Mesendoderm (in vitro differentiated cells): ENCODE measurements around the gene NT5C2.

ENCODE experiments used
- DNase-seq: peaks from one replicate; pipeline ENCODE4 v3.0.0; 2013
- H2AK5ac ChIP-seq: 2 replicates; pipeline ENCODE4 v1.6.1; 2013; ENCODE audit warnings: low read length, inconsistent platforms
- H2BK120ac ChIP-seq: 2 replicates; pipeline ENCODE4 v1.6.1; 2013; ENCODE audit warnings: low read depth, mild to moderate bottlenecking, low read length, moderate library complexity, mixed read lengths
- H2BK15ac ChIP-seq: replicated peaks from 2 replicates; pipeline ENCODE4 v1.6.1; 2013; ENCODE audit warnings: low read depth, mild to moderate bottlenecking, moderate library complexity
- H2BK5ac ChIP-seq: 2 replicates; pipeline ENCODE4 v1.6.1; 2013; ENCODE audit warnings: low read length, inconsistent platforms
- H3K18ac ChIP-seq: 2 replicates; pipeline ENCODE4 v1.6.1; 2013; ENCODE audit warnings: mild to moderate bottlenecking, low read length, mixed read lengths
- H3K23ac ChIP-seq: one replicate; pipeline ENCODE4 v1.6.1; 2013; ENCODE audit warnings: low read length
- H3K27ac ChIP-seq: 2 replicates; pipeline ENCODE4 v1.5.1; 2013; ENCODE audit warnings: low read depth, mild to moderate bottlenecking, inconsistent platforms, low read length, moderate library complexity
- H3K27me3 ChIP-seq: 2 replicates; pipeline ENCODE4 v1.6.1; 2013; ENCODE audit warnings: low read length, control low read depth, mild to moderate bottlenecking, inconsistent platforms; ENCODE audit not compliant: insufficient read depth, poor library complexity
- H3K36me3 ChIP-seq: 2 replicates; pipeline ENCODE4 v1.6.1; 2013; ENCODE audit warnings: low read length, inconsistent platforms; ENCODE audit not compliant: control insufficient read depth, insufficient read depth
- H3K4ac ChIP-seq: one replicate; pipeline ENCODE4 v1.6.1; 2013; ENCODE audit warnings: low read depth, mild to moderate bottlenecking, low read length, moderate library complexity
- H3K4me1 ChIP-seq: 2 replicates; pipeline ENCODE4 v1.6.1; 2013; ENCODE audit warnings: low read depth, low read length, inconsistent platforms; ENCODE audit not compliant: control insufficient read depth
- H3K4me2 ChIP-seq: 2 replicates; pipeline ENCODE4 v1.6.1; 2013; ENCODE audit warnings: low read length
- H3K4me3 ChIP-seq: 2 replicates; pipeline ENCODE4 v1.5.1; 2013; ENCODE audit warnings: mild to moderate bottlenecking, low read length
- H3K56ac ChIP-seq: one replicate; pipeline ENCODE4 v1.6.1; 2013; ENCODE audit warnings: low read length
- H3K79me1 ChIP-seq: 2 replicates; pipeline ENCODE4 v1.6.1; 2013; ENCODE audit warnings: low read length, inconsistent platforms
- H3K79me2 ChIP-seq: 2 replicates; pipeline ENCODE4 v1.6.1; 2013; ENCODE audit warnings: mild to moderate bottlenecking, low read length; ENCODE audit not compliant: control insufficient read depth, insufficient read depth
- H3K9ac ChIP-seq: 2 replicates; pipeline ENCODE4 v1.6.1; 2013; ENCODE audit warnings: low read length, inconsistent platforms
- H4K5ac ChIP-seq: one replicate; pipeline ENCODE4 v1.6.1; 2013; ENCODE audit warnings: low read length
- H4K8ac ChIP-seq: one replicate; pipeline ENCODE4 v1.6.1; 2013; ENCODE audit warnings: low read depth, mild to moderate bottlenecking, control low read depth, low read length, moderate library complexity
- WGBS: extraction: QIAGEN DNeasy Blood & Tissue Kit; methylation state at CpG from one replicate; pipeline ENCODE4 v1.1.7; 2013; ENCODE audit warnings: low lambda C conversion rate, missing lambda C conversion rate; ENCODE audit not compliant: insufficient coverage; ENCODE audit errors: extremely low coverage; 5-methylcytosine and 5-hydroxymethylcytosine counted together

Gene NT5C2

GRCh38 chr10:103155471-103156085 is 37.5 kb downstream of the NT5C2 start:
- no CpG with 5 or more reads among the region's 4 CpGs for WGBS
- H2BK15ac ChIP-seq: no peak overlapping the region
- H3K27ac ChIP-seq: no peak overlapping the region
- no peak overlapping the region for H2AK5ac ChIP-seq
- H3K4ac ChIP-seq: no peak overlapping the region
- no peak overlapping the region for H3K4me2 ChIP-seq
- no peak overlapping the region for H3K56ac ChIP-seq
- no peak overlapping the region for H4K5ac ChIP-seq
- no peak overlapping the region for H4K8ac ChIP-seq
- DNase-seq: no peak
- H3K36me3 ChIP-seq: no peaks in the 10 kb centered on the region
- no peaks in the 10 kb centered on the region for H3K27me3 ChIP-seq
- peaks cover 5% of the 10 kb centered on the region for H3K4me1 ChIP-seq
- no peak overlapping the region for H3K9ac ChIP-seq
- no peak overlapping the region for H3K18ac ChIP-seq
- H3K79me2 ChIP-seq: no peaks in the 10 kb centered on the region
- H2BK5ac ChIP-seq: no peak overlapping the region
- no peaks in the 10 kb centered on the region for H3K79me1 ChIP-seq
- H3K4me3 ChIP-seq: no peak overlapping the region
- no peak overlapping the region for H2BK120ac ChIP-seq
- no peak overlapping the region for H3K23ac ChIP-seq

GRCh38 chr10:103154521-103155299 is 38.4 kb downstream of the NT5C2 start:
- H3K9ac ChIP-seq: no peak overlapping the region
- H3K4ac ChIP-seq: no peak overlapping the region
- no peak overlapping the region for H3K4me3 ChIP-seq
- no peak overlapping the region for H4K5ac ChIP-seq
- WGBS: no CpG with 5 or more reads among the region's 3 CpGs
- H3K4me2 ChIP-seq: no peak overlapping the region
- H2AK5ac ChIP-seq: no peak overlapping the region
- H3K36me3 ChIP-seq: no peaks in the 10 kb centered on the region
- H4K8ac ChIP-seq: no peak overlapping the region
- no peak overlapping the region for H2BK5ac ChIP-seq
- H3K79me1 ChIP-seq: no peaks in the 10 kb centered on the region
- no peak overlapping the region for H3K56ac ChIP-seq
- H2BK120ac ChIP-seq: no peak overlapping the region
- H2BK15ac ChIP-seq: no peak overlapping the region
- DNase-seq: peak; percentile 63
- peaks cover 5% of the 10 kb centered on the region for H3K4me1 ChIP-seq
- no peaks in the 10 kb centered on the region for H3K79me2 ChIP-seq
- H3K23ac ChIP-seq: no peak overlapping the region
- H3K27me3 ChIP-seq: no peaks in the 10 kb centered on the region
- H3K18ac ChIP-seq: no peak overlapping the region
- no peak overlapping the region for H3K27ac ChIP-seq

GRCh38 chr10:103153302-103154197 is 39.5 kb downstream of the NT5C2 start:
- no peaks in the 10 kb centered on the region for H3K27me3 ChIP-seq
- peaks cover 5% of the 10 kb centered on the region for H3K4me1 ChIP-seq
- peak overlapping the region; percentile 17 for H3K9ac ChIP-seq
- H3K23ac ChIP-seq: no peak overlapping the region
- H3K4me2 ChIP-seq: no peak overlapping the region
- H3K27ac ChIP-seq: peak overlapping the region; percentile 71
- no peak overlapping the region for H2AK5ac ChIP-seq
- H3K36me3 ChIP-seq: no peaks in the 10 kb centered on the region
- no peaks in the 10 kb centered on the region for H3K79me1 ChIP-seq
- H3K18ac ChIP-seq: peak overlapping the region; percentile 95
- H3K79me2 ChIP-seq: no peaks in the 10 kb centered on the region
- H2BK15ac ChIP-seq: peak overlapping the region; percentile 92
- no peak overlapping the region for H3K4ac ChIP-seq
- no peak overlapping the region for H4K5ac ChIP-seq
- H3K56ac ChIP-seq: peak overlapping the region; percentile 9
- no peak overlapping the region for H4K8ac ChIP-seq
- H3K4me3 ChIP-seq: no peak overlapping the region
- H2BK5ac ChIP-seq: no peak overlapping the region
- DNase-seq: peak; percentile 62
- no peak overlapping the region for H2BK120ac ChIP-seq
- WGBS: no CpG with 5 or more reads among the region's 8 CpGs

GRCh38 chr10:103149991-103150622 is 43.0 kb downstream of the NT5C2 start:
- Histone ChIP-seq H3K4me3 (no peak overlapping the region), H3K23ac (no peak overlapping the region), H3K4ac (no peak overlapping the region), H2BK15ac (no peak overlapping the region), H3K27ac (no peak overlapping the region), H3K4me2 (no peak overlapping the region), H3K9ac (no peak overlapping the region), H2BK5ac (no peak overlapping the region), H3K79me1 (peaks cover 2% of the 10 kb centered on the region), H4K5ac (no peak overlapping the region), H2BK120ac (no peak overlapping the region), H3K79me2 (no peaks in the 10 kb centered on the region), H3K36me3 (no peaks in the 10 kb centered on the region), H3K18ac (no peak overlapping the region), H4K8ac (no peak overlapping the region), H3K4me1 (peaks cover 4% of the 10 kb centered on the region), H3K56ac (no peak overlapping the region), H2AK5ac (no peak overlapping the region), H3K27me3 (no peaks in the 10 kb centered on the region)
- no CpG with 5 or more reads among the region's 2 CpGs for WGBS
- no peak for DNase-seq

GRCh38 chr10:103147645-103148044 is 45.4 kb downstream of the NT5C2 start:
- Histone ChIP-seq H3K56ac (no peak overlapping the region), H3K4me2 (no peak overlapping the region), H2AK5ac (no peak overlapping the region), H4K5ac (no peak overlapping the region), H3K27ac (no peak overlapping the region), H3K4ac (no peak overlapping the region), H3K79me2 (no peaks in the 10 kb centered on the region), H3K9ac (no peak overlapping the region), H3K4me1 (peaks cover 2% of the 10 kb centered on the region), H2BK5ac (no peak overlapping the region), H3K18ac (no peak overlapping the region), H3K23ac (no peak overlapping the region), H3K4me3 (no peak overlapping the region), H2BK120ac (no peak overlapping the region), H3K27me3 (no peaks in the 10 kb centered on the region), H2BK15ac (no peak overlapping the region), H3K79me1 (peaks cover 3% of the 10 kb centered on the region), H4K8ac (no peak overlapping the region), H3K36me3 (no peaks in the 10 kb centered on the region)
- no peak for DNase-seq
- WGBS: no CpG with 5 or more reads among the region's 4 CpGs
